HG03064 (cell line): ENCODE data around the gene MMS22L.

ENCODE experiments used
- ATAC-seq: cut with Tn5 transposase; IDR thresholded peaks from one replicate; pipeline ENCODE4 v1.9.1; 2021; ENCODE audit warnings: low read depth; ENCODE audit not compliant: unreplicated experiment

Gene MMS22L

GRCh38 chr6:97154015-97154414, 129.0 kb downstream of the MMS22L start:
- no peak for ATAC-seq

DNA sequence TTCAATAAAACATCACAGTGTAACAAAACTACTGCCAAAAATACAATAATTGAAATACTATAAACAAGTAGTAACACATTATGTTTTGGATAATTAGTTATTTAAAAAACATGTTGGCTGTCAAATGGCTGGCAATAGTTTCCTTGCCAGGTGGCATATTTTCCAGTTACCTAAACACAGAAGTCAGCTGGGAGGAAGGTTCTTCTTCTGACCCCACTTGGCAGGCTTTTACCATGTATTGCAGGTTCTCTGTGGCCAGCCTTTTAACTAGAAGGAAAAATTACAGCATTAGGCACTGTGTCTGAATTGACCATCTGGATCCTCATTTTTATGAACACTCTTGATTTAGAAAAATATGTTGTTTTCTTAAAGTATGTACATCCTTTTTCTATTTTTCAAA, 131.4 kb downstream of the MMS22L start:
- ATAC-seq, result no peak

DNA sequence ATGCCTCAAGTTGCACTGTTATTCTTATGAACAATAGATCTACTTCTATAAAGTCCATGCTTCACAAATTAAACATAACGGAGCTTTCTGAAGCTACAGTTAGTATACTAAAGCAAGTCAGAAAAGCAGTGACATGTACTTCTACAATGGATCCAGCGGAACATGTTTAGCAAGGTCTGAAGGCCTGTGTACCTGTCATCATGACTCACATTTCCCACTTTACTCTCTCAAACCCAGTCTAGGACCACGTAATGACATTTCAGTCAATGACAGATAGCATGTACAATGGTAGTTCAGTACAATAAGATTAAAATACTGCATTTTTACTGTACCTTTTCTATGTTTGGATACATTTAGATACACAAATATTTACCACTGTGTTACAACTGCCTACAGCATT, 132.1 kb downstream of the MMS22L start:
- no peak for ATAC-seq

GRCh38 chr6:97147421-97147820, 135.6 kb downstream of the MMS22L start:
- ATAC-seq, result no peak

DNA sequence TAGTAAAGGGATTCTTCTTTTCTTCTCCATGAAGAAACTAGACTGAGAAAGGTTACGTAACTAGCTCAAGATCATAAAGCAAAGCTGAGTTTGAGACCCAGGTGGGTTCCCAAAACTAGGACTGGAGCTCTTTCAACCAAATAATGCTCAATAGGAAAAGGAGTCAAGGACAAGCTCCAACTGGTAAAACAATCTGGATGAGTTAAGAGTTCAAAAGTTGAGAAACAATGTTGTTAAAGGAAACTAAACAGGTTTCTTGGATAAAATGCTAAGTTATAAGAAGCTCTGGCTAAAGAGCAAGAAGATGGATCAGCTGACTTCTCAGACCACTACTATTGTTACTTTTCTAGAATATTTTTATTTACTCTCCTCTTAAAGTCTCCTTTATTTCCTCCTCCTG, 137.3 kb downstream of the MMS22L start:
- no peak for ATAC-seq

DNA sequence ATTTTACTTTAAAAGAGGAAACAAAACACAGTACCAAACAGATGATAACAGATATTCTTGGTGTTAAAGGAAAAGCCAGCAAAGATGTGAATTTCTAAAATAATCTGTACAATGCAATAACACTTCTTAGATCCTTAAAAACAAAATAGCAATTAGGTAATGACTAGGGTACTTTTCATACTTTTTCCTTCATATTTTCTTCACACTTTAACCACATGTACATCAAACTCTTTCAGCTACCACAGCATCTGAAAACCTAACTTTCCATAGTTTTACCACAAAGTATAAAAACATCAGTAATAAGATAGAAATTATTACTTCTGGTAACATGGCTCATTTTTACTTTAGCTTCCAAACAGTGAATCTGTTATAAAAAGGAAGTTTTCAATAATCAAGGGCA, 141.3 kb downstream of the MMS22L start:
- ATAC-seq, result no peak

GRCh38 chr6:97138581-97138980, 144.4 kb downstream of the MMS22L start:
- no peak for ATAC-seq

GRCh38 chr6:97136626-97137358, 146.2 kb downstream of the MMS22L start:
- ATAC-seq, result no peak

DNA sequence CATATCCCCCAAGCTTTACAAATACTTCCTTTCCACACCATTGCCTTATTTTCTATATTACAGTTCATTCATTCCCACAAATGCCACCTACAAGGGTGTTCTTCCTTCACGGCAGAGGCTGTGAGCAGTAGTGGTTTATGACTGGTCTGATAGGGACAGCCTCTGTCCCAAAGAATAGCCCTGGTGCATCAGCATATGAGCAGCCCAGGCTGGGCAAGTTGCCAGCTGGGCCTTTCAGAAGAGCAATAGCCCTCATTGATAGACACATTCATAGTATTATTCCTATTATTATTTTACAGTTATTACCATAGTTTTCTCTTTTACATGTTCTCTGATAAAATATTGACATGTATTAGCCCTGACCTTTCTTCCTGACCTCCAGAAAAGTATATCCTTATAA, 149.9 kb downstream of the MMS22L start:
- ATAC-seq, result no peak

DNA sequence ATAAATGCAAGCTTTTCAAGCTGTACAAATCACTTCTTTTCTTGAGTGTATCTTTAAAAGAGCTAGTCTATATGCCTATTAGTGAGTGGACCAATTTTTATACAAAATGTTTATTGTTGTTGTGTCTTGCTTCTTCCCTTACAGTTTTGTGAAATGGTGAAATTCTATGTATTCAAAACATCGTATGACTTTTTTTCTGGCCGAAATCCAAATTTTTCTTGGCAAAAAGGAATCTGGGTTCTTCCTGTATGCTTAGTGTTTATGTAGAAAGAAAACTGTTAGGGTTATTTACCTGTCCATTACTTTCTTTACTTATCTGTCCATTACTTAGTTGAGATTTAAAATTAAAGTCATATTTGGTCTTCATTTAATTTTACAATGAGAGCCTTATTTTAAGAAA, 153.9 kb downstream of the MMS22L start:
- ATAC-seq, result no peak

- no peak for ATAC-seq
These were observed 154.5 kb downstream of the MMS22L start for GRCh38 chr6:97128507-97128906.

- no peak for ATAC-seq
These were observed 159.4 kb downstream of the MMS22L start for GRCh38 chr6:97123652-97124051.

DNA sequence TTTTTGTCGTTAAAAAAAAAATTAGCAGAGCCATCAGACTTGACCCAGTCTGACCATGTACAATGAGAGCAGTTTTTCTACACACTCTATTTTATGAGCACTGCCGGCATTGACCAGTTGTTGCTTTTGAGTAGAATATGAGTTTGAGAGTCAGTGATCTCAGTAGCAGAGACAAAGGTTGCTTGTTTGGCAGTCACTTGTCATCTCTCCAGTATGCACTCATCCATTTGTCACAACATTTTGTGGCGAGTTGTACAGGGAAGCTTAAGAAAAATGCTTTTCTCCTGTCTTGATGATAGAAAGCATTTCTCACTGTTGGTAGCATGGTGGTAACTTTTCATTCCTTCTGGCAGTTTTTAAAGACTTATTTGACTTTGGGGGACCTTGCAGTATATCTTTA, 159.9 kb downstream of the MMS22L start:
- ATAC-seq, result no peak

GRCh38 chr6:97120511-97120910, 162.5 kb downstream of the MMS22L start:
- no peak for ATAC-seq

DNA sequence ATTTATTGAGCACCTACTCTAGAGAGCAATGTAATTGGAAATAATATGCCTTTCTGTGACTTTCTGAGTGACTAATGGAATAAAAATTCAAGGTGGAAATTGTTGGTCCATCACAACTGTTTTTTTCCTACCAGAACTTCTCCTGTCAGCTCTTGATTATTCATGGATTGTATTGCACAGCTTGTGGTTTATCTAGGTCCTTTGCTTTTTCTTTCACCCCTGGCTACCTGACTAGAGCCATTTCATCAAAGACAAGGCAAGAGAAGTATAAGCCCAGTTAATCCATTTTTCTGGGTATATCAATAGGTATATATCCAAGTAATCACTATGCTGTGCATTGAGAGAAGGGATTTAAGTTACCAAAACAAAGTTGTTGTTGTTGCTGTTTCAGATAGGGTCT, 168.4 kb downstream of the MMS22L start:
- ATAC-seq, result no peak

GRCh38 chr6:97113170-97113569, 169.8 kb downstream of the MMS22L start:
- no peak for ATAC-seq

DNA sequence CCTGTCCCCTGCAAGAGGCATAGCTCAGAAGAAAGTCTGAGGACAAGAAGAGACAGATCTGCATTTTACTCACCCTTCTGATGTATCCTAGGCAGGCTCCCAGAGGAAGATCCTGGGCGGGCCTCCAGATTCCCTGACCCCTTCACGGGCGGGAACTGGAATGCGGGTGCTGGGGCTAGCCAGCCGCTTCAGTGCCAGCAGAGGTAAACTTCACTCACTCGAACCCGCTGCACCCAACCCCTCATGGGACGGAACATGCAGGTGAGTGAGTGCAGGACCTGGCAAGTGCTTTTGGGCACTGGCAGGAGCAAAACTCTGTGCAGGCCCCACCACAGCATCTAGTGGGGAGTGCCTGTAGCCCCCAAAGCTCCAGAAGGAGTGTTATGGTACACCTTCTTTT, 171.8 kb downstream of the MMS22L start:
- ATAC-seq, result no peak

DNA sequence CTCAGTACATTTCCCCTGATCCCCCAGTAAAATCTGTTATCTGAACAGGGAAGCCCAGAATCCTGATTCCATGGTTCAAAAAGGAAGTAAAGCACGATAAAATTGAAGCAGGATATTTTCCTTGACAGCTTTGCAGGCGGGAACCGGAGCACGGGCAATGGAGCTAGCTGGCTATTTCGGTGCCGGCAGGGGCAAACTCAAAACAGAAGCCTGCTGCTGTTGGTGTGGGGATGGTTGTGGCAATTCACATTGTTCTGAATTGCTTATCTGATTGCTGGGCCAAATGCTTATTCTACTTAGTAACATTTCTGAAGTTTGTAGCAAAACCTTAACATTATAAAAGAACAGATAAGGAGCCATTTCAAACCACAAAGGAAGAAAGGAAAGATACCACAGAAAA, 172.4 kb downstream of the MMS22L start:
- ATAC-seq, result no peak

DNA sequence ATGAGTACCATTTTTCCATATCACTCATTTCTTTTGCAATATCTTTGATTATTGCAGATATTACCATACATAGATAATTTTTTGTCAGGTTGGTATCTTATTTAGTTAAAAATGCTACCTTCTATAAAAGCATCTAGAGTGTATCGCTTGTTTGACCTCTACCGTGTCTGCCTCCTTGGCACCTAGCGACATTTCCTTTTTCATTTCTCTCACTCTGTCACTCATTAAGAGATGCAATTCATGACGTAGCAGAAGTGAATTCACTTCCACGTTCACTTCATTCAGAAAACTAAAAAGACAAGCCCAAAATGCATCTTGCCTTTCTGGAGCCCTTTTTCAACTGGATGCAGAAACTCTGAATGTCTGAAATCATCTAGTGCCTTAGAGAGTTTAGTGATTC, 172.9 kb downstream of the MMS22L start:
- no peak for ATAC-seq

- no peak for ATAC-seq
These were observed 173.6 kb downstream of the MMS22L start for GRCh38 chr6:97109444-97109843.

- ATAC-seq, result no peak
These were observed 180.7 kb downstream of the MMS22L start for GRCh38 chr6:97102145-97102790.

DNA sequence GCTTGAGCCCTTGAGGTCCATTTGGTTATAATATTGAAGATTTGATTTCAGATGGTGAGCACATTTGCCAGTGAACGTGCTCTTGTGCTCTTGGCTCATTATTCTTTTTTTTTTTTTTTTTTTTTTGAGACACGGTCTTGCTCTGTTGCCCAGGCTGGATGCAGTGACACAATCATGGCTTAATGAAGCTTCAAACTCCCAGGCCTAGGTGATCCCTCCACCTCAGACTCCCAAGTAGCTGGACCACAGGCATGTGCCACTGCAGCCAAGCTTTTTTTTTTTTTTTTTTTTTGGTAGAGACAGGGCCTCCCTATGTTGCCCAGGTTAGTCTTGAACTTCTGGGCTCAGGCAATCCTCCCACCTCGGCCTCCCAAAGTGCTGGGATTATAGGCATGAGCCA, 182.3 kb downstream of the MMS22L start:
- ATAC-seq, result no peak
